Prostate gland (tissue), 2 donors: ENCODE measurements around the gene WHRN.

Experiments used
- CTCF ChIP-seq, 4 experiments: fragments of 200-600 bp in 2 of 4; fragments of 450-650 bp in 2 of 4; sonication (generic) in 2 of 4; IDR thresholded peaks; 1 replicate in 3 of 4; 2 replicates in 1 of 4; pipeline ENCODE4 v1.5.1; 2016 to 2019; ENCODE audit warnings: antibody characterized with exemption in 4 of 4, mild to moderate bottlenecking in 2 of 4, moderate library complexity in 2 of 4
- POLR2A ChIP-seq: fragments of 450-650 bp; IDR thresholded peaks from one replicate; pipeline ENCODE4 v1.6.1; 2016; ENCODE audit warnings: antibody characterized with exemption, mild to moderate bottlenecking
- POLR2AphosphoS5 ChIP-seq: sonication (generic); formaldehyde crosslinking; IDR thresholded peaks from one replicate; pipeline ENCODE4 v1.6.1; 2017; ENCODE audit warnings: antibody characterized with exemption

GRCh38 chr9:114395768-114396167 is 109.5 kb downstream of the WHRN start:
- TF ChIP-seq CTCF (IDR thresholded peaks at IDR 0.05) (no peak), POLR2A (no peak), POLR2AphosphoS5 (no peak)
